ENCODE data around the gene ANO6. TPM values are rescaled to one million over a fixed set of nuclear protein-coding genes. Genes with fewer than 3 reads are reported as not detected.

Gene ANO6
- total RNA-seq, 3 donors from 2014 or later: 71.8 to 141 (median 76.5) TPM

DNA sequence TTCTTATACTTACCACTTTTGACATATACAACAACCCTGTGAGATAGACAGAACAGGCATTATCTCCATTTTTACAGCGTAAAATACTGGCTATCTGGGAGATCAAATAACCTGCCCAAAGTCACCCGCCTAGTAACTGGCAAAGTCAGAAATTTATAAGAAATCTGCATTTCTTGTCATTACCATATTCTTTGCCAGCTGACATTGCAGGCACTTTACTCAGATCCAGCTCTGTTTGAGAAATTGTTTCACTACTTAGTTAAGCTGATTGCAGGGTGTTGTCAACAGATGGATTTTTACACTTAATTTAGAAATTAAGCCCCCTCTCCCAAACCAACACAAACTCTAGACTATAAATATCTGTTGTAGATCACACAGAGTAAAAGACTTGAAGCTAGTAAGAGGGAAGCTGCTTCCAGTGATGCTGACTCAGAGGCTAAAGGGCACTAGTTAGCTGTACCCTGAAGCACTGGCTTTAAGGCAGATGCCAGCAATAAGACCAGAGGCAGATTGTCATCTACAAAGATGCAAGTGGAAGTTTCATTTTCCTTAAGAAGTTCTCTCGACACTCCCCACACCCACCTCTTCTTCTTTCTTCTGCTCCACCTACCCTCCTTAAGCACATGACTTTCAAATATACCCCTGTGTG is 153.1 kb downstream of the ANO6 start:
- TF ChIP-seq POLR2AphosphoS5 (IDR thresholded peaks at IDR 0.05) (no peak), POLR2A (IDR thresholded peaks at IDR 0.05) (no peak), CTCF (IDR thresholded peaks at IDR 0.05) (no peak)
- intact Hi-C loops (cut with DNase I; ENCODE audit: low total_unique reads): no loop called here
- H3K27ac ChIP-seq: no peak overlapping the region
- peaks cover 4 to 5% of the 10 kb centered on the region in 2 donors for H3K9me3 ChIP-seq
- no peaks in the 10 kb centered on the region for H3K4me1 ChIP-seq
- no peaks in the 10 kb centered on the region for H3K27me3 ChIP-seq
- DNase-seq (ENCODE audit: low spot score in 2 of 2): no peak
- no peak overlapping the region for H3K4me3 ChIP-seq
- no peaks in the 10 kb centered on the region for H3K36me3 ChIP-seq

DNA sequence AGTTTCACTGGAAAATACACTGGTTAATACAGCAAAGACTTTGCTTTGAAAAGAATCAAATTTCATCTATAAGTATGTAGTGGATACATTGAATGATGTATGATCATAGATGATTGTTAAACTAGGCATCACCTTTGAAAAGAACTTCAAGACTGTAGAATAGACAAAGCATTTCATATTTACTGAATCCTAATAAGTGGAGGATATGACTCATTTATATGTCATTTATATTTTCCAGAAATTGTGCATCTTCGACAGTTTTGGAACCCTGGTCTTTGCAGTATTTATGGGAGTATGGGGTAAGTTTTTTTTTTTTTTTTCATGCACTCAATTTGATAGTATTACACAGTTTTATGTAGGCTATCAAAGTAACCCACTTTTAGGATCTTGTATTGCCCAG is 161.9 kb downstream of the ANO6 start:
- Histone ChIP-seq H3K27me3 (no peaks in the 10 kb centered on the region), H3K27ac (no peak overlapping the region), H3K4me1 (no peaks in the 10 kb centered on the region), H3K9me3 (no peaks in the 10 kb centered on the region), H3K4me3 (no peak overlapping the region), H3K36me3 (no peaks in the 10 kb centered on the region)
- no peak for TF ChIP-seq CTCF (IDR thresholded peaks at IDR 0.05)
- TF ChIP-seq POLR2A (IDR thresholded peaks at IDR 0.05): no peak
- no peak for TF ChIP-seq POLR2AphosphoS5 (IDR thresholded peaks at IDR 0.05)
- intact Hi-C loops (cut with DNase I; ENCODE audit: low total_unique reads): no loop called here
- no peak for DNase-seq (ENCODE audit: low spot score in 2 of 2)

DNA sequence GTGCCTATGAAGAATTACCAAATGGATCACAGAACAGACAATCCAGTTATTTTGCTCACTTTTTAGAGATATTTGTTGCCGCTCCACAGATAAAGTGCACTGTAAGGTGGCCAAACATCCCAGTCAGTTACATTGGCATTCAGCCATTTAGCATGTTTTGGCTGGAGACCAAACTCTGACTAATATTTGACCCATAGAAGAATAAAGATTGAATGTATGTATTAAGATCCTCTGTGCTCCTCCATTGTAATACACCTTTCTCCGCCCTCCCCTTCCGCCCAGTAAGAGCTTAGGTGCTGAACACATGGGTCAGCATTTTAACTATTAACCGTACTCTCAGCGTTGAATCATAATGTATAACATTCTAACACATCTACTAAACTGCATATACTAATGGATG is 163.4 kb downstream of the ANO6 start:
- Histone ChIP-seq H3K36me3 (peaks cover 5% of the 10 kb centered on the region), H3K27me3 (no peaks in the 10 kb centered on the region), H3K4me3 (no peak overlapping the region), H3K9me3 (no peaks in the 10 kb centered on the region), H3K4me1 (no peaks in the 10 kb centered on the region), H3K27ac (no peak overlapping the region)
- intact Hi-C loops (cut with DNase I; ENCODE audit: low total_unique reads): no loop called here
- TF ChIP-seq POLR2A (IDR thresholded peaks at IDR 0.05) (no peak), CTCF (IDR thresholded peaks at IDR 0.05) (no peak), POLR2AphosphoS5 (IDR thresholded peaks at IDR 0.05) (no peak)
- DNase-seq (ENCODE audit: low spot score in 2 of 2): no peak

DNA sequence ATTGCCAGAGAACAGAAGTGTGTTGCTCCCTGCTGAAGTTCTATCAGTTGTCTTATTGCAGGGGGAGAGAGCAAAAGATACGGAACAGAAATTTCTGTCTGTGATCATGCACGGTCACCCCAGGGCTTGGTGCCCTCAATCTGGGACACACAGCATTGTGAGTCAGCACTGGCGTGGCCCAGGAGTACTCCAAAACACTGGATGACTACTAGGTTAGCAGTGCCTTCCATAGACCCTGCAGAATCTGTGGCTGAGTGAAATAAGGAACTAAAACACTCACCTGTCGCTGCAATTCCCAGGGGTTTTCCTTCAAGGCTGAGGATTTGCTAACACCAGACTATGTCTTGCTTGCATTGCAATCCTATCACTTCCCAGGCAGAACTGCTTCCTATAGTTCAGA is 165.5 kb downstream of the ANO6 start:
- H3K9me3 ChIP-seq: no peaks in the 10 kb centered on the region
- DNase-seq (ENCODE audit: low spot score in 2 of 2): no peak
- H3K27me3 ChIP-seq: no peaks in the 10 kb centered on the region
- no peak for TF ChIP-seq CTCF (IDR thresholded peaks at IDR 0.05)
- H3K36me3 ChIP-seq: peaks cover 5% of the 10 kb centered on the region
- H3K27ac ChIP-seq: no peak overlapping the region
- no peaks in the 10 kb centered on the region for H3K4me1 ChIP-seq
- no peak overlapping the region for H3K4me3 ChIP-seq
- intact Hi-C loops (cut with DNase I; ENCODE audit: low total_unique reads): loop anchor here (10.0 kb wide), 1 partner anchor 197 kb away; no protein-coding TSS in a partner anchor

DNA sequence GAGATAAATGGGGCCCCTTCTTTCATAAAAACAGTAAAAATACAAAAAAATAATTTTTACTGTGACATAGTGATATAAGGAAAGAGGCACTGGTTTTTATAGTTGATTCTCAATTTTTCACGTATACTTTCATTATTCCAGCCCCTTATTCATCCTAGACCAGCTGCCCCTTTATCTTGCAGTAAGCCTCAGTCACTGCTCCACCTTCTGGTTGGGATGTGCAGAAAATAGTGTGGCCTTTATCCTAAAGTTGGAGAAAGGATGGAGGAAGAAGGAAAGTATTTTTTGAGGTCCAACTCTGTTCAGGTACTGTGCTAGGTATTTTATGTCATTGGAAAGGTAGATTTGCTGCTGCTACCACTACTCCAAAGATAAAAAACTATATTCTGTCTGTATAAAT is 172.7 kb downstream of the ANO6 start:
- intact Hi-C loops (cut with DNase I; ENCODE audit: low total_unique reads): loop anchor here (10.0 kb wide), 1 partner anchor 204 kb away; no protein-coding TSS in a partner anchor
- H3K36me3 ChIP-seq: peaks cover 1% of the 10 kb centered on the region
- H3K4me3 ChIP-seq: no peak overlapping the region
- H3K27ac ChIP-seq: no peak overlapping the region
- DNase-seq (ENCODE audit: low spot score in 2 of 2): no peak
- no peaks in the 10 kb centered on the region for H3K9me3 ChIP-seq
- H3K4me1 ChIP-seq: no peaks in the 10 kb centered on the region
- TF ChIP-seq POLR2A (IDR thresholded peaks at IDR 0.05): no peak
- TF ChIP-seq CTCF (IDR thresholded peaks at IDR 0.05): peak in 2 of 3 donors; percentile 55 to 64
- TF ChIP-seq POLR2AphosphoS5 (IDR thresholded peaks at IDR 0.05): no peak
- no peaks in the 10 kb centered on the region for H3K27me3 ChIP-seq

All from breast epithelium (tissue), 4 donors.